HG02642 (cell line): ENCODE data around the gene DMBT1.

Source experiments
- ATAC-seq: cut with Tn5 transposase; IDR thresholded peaks from one replicate; pipeline ENCODE4 v1.9.1; 2021; ENCODE audit warnings: mild to moderate bottlenecking; ENCODE audit not compliant: unreplicated experiment, poor library complexity

DMBT1 gene

GRCh38 chr10:122664501-122664900 is 103.9 kb downstream of the DMBT1 start:
- no peak for ATAC-seq

- ATAC-seq, result no peak
Observed at GRCh38 chr10:122665329-122665860, 104.8 kb downstream of the DMBT1 start.

GRCh38 chr10:122665946-122666345 is 105.4 kb downstream of the DMBT1 start:
- no peak for ATAC-seq

GRCh38 chr10:122669045-122669444 is 108.5 kb downstream of the DMBT1 start:
- no peak for ATAC-seq

- ATAC-seq, result no peak
Observed at GRCh38 chr10:122669842-122670241, 109.3 kb downstream of the DMBT1 start.

GRCh38 chr10:122671355-122671754 is 110.8 kb downstream of the DMBT1 start:
- no peak for ATAC-seq

GRCh38 chr10:122672655-122673054 is 112.1 kb downstream of the DMBT1 start:
- no peak for ATAC-seq

- no peak for ATAC-seq
Observed at GRCh38 chr10:122673269-122673668, 112.7 kb downstream of the DMBT1 start.

GRCh38 chr10:122673731-122674130 is 113.2 kb downstream of the DMBT1 start:
- ATAC-seq, result no peak

GRCh38 chr10:122674781-122675180 is 114.2 kb downstream of the DMBT1 start:
- ATAC-seq, result no peak

- ATAC-seq, result no peak
Observed at GRCh38 chr10:122675278-122675677, 114.7 kb downstream of the DMBT1 start.

- ATAC-seq, result no peak
Observed at GRCh38 chr10:122678266-122678665, 117.7 kb downstream of the DMBT1 start.

- ATAC-seq, result no peak
Observed at GRCh38 chr10:122682522-122682921, 122.0 kb downstream of the DMBT1 start.

GRCh38 chr10:122688293-122688989 is 127.9 kb downstream of the DMBT1 start:
- no peak for ATAC-seq

- ATAC-seq, result no peak
Observed at GRCh38 chr10:122689146-122689820, 128.7 kb downstream of the DMBT1 start.

GRCh38 chr10:122692744-122693143 is 132.2 kb downstream of the DMBT1 start:
- no peak for ATAC-seq
